H9 (cell line): ENCODE data around the gene ARHGEF9. TPM values are rescaled to one million over a fixed set of nuclear protein-coding genes. Genes with fewer than 3 reads are reported as not detected.

Experiments used
- DNase-seq: peaks from one replicate; pipeline ENCODE4 v3.0.0-alpha.2; 2017
- H2AFZ ChIP-seq: one replicate; pipeline ENCODE4 v1.6.1; 2013; ENCODE audit warnings: mild to moderate bottlenecking, low read length, control low read depth, moderate library complexity
- H2AK5ac ChIP-seq: 2 replicates; pipeline ENCODE4 v1.6.1; 2013; ENCODE audit warnings: low read length, control low read depth, mixed read lengths; ENCODE audit not compliant: insufficient read length
- H2BK120ac ChIP-seq: one replicate; pipeline ENCODE4 v1.6.1; 2013; ENCODE audit warnings: low read depth, mild to moderate bottlenecking, low read length, control low read depth, inconsistent platforms; ENCODE audit not compliant: poor library complexity, severe bottlenecking
- H2BK12ac ChIP-seq: 2 replicates; pipeline ENCODE4 v1.6.1; 2013; ENCODE audit warnings: low read length, control low read depth, mixed read lengths, low read depth; ENCODE audit not compliant: insufficient read length
- H2BK15ac ChIP-seq: 2 replicates; pipeline ENCODE4 v1.6.1; 2013; ENCODE audit warnings: low read depth, low read length, control low read depth
- H2BK20ac ChIP-seq: one replicate; pipeline ENCODE4 v1.6.1; 2013; ENCODE audit warnings: low read depth, mild to moderate bottlenecking, low read length, control low read depth, inconsistent platforms; ENCODE audit not compliant: poor library complexity, severe bottlenecking
- H2BK5ac ChIP-seq: 2 replicates; pipeline ENCODE4 v1.6.1; 2013; ENCODE audit warnings: low read length, control low read depth, mixed read lengths; ENCODE audit not compliant: insufficient read length
- H3K14ac ChIP-seq: 2 replicates; pipeline ENCODE4 v1.6.1; 2013; ENCODE audit warnings: low read length, control low read depth; ENCODE audit not compliant: insufficient read depth
- H3K18ac ChIP-seq: 2 replicates; pipeline ENCODE4 v1.6.1; 2013; ENCODE audit warnings: low read depth, mild to moderate bottlenecking, mixed read lengths, low read length, control low read depth; ENCODE audit not compliant: insufficient read length
- H3K23ac ChIP-seq: 2 replicates; pipeline ENCODE4 v1.6.1; 2013; ENCODE audit warnings: low read length, control low read depth, mixed read lengths, low read depth; ENCODE audit not compliant: insufficient read length
- H3K23me2 ChIP-seq: 2 replicates; pipeline ENCODE4 v1.6.1; 2013; ENCODE audit warnings: low read depth, mild to moderate bottlenecking, mixed read lengths, low read length, control low read depth; ENCODE audit not compliant: insufficient read length, poor library complexity, severe bottlenecking
- H3K27ac ChIP-seq: 2 replicates; pipeline ENCODE4 v1.5.1; 2013; ENCODE audit warnings: low read length, control low read depth, mixed read lengths, low read depth; ENCODE audit not compliant: insufficient read length
- H3K27me3 ChIP-seq: 2 replicates; pipeline ENCODE4 v1.6.1; 2013; ENCODE audit warnings: low read length, control low read depth, inconsistent platforms; ENCODE audit not compliant: insufficient read depth
- H3K4ac ChIP-seq: 2 replicates; pipeline ENCODE4 v1.6.1; 2013; ENCODE audit warnings: low read depth, mild to moderate bottlenecking, control low read depth, inconsistent platforms, low read length, moderate library complexity
- H3K4me1 ChIP-seq: 2 replicates; pipeline ENCODE4 v1.6.1; 2013; ENCODE audit warnings: low read length, control low read depth, inconsistent platforms; ENCODE audit not compliant: insufficient read depth
- H3K4me2 ChIP-seq: 2 replicates; pipeline ENCODE4 v1.6.1; 2013; ENCODE audit warnings: low read length, control low read depth, mixed read lengths; ENCODE audit not compliant: insufficient read length, insufficient read depth
- H3K56ac ChIP-seq: 2 replicates; pipeline ENCODE4 v1.6.1; 2013; ENCODE audit warnings: low read depth, mild to moderate bottlenecking, mixed read lengths, low read length, control low read depth; ENCODE audit not compliant: insufficient read length
- H3K79me1 ChIP-seq: 2 replicates; pipeline ENCODE4 v1.6.1; 2013; ENCODE audit warnings: low read depth, mild to moderate bottlenecking, moderate library complexity, low read length, control low read depth, inconsistent platforms; ENCODE audit not compliant: insufficient read depth, poor library complexity, severe bottlenecking
- H3K79me2 ChIP-seq: 2 replicates; pipeline ENCODE4 v1.6.1; 2013; ENCODE audit warnings: low read length, control low read depth, inconsistent platforms; ENCODE audit not compliant: insufficient read depth
- H3K9ac ChIP-seq: 2 replicates; pipeline ENCODE4 v1.6.1; 2013; ENCODE audit warnings: low read length, control low read depth, mixed read lengths; ENCODE audit not compliant: insufficient read length; ENCODE audit errors: extremely low read depth
- H3K9me3 ChIP-seq: one replicate; pipeline ENCODE4 v1.6.1; 2013; ENCODE audit warnings: low read depth, low read length, inconsistent platforms; ENCODE audit not compliant: control insufficient read depth
- H3T11ph ChIP-seq: one replicate; pipeline ENCODE4 v1.6.1; 2013; ENCODE audit warnings: mild to moderate bottlenecking, low read length, control low read depth, inconsistent platforms
- H4K20me1 ChIP-seq: one replicate; pipeline ENCODE4 v1.6.1; 2013; ENCODE audit not compliant: control insufficient read depth, insufficient read length, insufficient read depth
- H4K5ac ChIP-seq: 2 replicates; pipeline ENCODE4 v1.6.1; 2013; ENCODE audit warnings: low read depth, mild to moderate bottlenecking, mixed read lengths, low read length, control low read depth; ENCODE audit not compliant: insufficient read length
- H4K8ac ChIP-seq: replicated peaks from 2 replicates; pipeline ENCODE4 v1.6.1; 2013; ENCODE audit warnings: low read length, control low read depth, mixed read lengths, low read depth; ENCODE audit not compliant: insufficient read length
- H4K91ac ChIP-seq: 2 replicates; pipeline ENCODE4 v1.6.1; 2013; ENCODE audit warnings: low read depth, mild to moderate bottlenecking, moderate library complexity, mixed read lengths, low read length, control low read depth; ENCODE audit not compliant: insufficient read length
- H3K27ac Mint-ChIP-seq, 3 experiments: 2 replicates in 2 of 3; 3 replicates in 1 of 3; pipeline ENCODE4 v1.8.0; 2020 to 2021; ENCODE audit warnings: mixed read lengths in 3 of 3, mild to moderate bottlenecking in 1 of 3, moderate library complexity in 1 of 3
- H3K27me3 Mint-ChIP-seq: 2 replicates; pipeline ENCODE4 v1.8.0; 2021; ENCODE audit warnings: low read depth, mild to moderate bottlenecking, moderate library complexity, mixed read lengths
- H3K36me3 Mint-ChIP-seq, 3 experiments: 2 replicates in 2 of 3; 3 replicates in 1 of 3; pipeline ENCODE4 v1.8.0; 2020 to 2021; ENCODE audit warnings: low read depth in 3 of 3, mixed read lengths in 3 of 3; ENCODE audit not compliant: insufficient read depth in 1 of 3
- H3K4me1 Mint-ChIP-seq, 2 experiments: 2 replicates each; pipeline ENCODE4 v1.8.0; 2020; ENCODE audit warnings: mixed read lengths in 2 of 2
- H3K4me3 Mint-ChIP-seq, 2 experiments: 2 replicates in 1 of 2; 3 replicates in 1 of 2; pipeline ENCODE4 v1.8.0; 2020 to 2021; ENCODE audit warnings: mild to moderate bottlenecking in 2 of 2, mixed read lengths in 2 of 2, moderate library complexity in 1 of 2
- H3K9me3 Mint-ChIP-seq, 2 experiments: 2 replicates in 1 of 2; 3 replicates in 1 of 2; pipeline ENCODE4 v1.8.0; 2020; ENCODE audit warnings: mild to moderate bottlenecking in 2 of 2, mixed read lengths in 2 of 2, moderate library complexity in 1 of 2
- WGBS: extraction: QIAGEN DNeasy Blood & Tissue Kit; methylation state at CpG from one replicate; pipeline ENCODE4 v1.1.7; 2013; ENCODE audit warnings: missing lambda C conversion rate, low lambda C conversion rate, mixed read lengths; ENCODE audit not compliant: insufficient read length; ENCODE audit errors: extremely low coverage; 5-methylcytosine and 5-hydroxymethylcytosine counted together
- total RNA-seq: library from RNA; stranded (reverse); gene quantifications from 2 replicates; pipeline ENCODE4 v1.2.1, GENCODE V29; 2021
- TF ChIP-seq, protein P1 (sequence below): fragments of 200-600 bp; sonication (generic); conservative IDR thresholded peaks from 3 replicates; pipeline ENCODE4 v1.8.0; 2021; ENCODE audit warnings: antibody characterized with exemption, mild to moderate bottlenecking

The ARHGEF9 gene
- total RNA-seq, 1 experiment from 2014 or later: 26.4 TPM

DNA sequence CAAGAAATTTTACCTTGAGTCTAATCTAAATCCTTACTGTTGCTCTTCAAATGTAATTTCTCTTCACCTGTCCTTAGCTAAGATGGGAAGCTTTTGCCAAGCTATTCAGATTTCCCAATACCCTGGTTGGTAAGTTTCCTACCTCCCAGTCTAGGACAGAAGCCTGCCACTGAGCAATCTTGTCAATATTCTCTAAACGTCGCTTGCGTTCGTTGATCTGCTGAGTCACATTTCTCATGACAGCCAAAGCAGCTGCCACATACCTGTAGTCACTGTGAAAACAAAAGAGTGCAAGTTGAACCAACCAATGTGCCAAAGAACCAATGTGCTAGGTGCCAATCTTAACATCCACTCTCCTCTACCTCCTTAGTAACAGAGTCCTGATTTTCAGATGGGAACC is 111.1 kb downstream of the ARHGEF9 start:
- DNase-seq: no peak
- no peaks in the 10 kb centered on the region for H3K27me3 Mint-ChIP-seq
- no peak overlapping the region for H4K5ac ChIP-seq
- TF ChIP-seq, protein P1, sequence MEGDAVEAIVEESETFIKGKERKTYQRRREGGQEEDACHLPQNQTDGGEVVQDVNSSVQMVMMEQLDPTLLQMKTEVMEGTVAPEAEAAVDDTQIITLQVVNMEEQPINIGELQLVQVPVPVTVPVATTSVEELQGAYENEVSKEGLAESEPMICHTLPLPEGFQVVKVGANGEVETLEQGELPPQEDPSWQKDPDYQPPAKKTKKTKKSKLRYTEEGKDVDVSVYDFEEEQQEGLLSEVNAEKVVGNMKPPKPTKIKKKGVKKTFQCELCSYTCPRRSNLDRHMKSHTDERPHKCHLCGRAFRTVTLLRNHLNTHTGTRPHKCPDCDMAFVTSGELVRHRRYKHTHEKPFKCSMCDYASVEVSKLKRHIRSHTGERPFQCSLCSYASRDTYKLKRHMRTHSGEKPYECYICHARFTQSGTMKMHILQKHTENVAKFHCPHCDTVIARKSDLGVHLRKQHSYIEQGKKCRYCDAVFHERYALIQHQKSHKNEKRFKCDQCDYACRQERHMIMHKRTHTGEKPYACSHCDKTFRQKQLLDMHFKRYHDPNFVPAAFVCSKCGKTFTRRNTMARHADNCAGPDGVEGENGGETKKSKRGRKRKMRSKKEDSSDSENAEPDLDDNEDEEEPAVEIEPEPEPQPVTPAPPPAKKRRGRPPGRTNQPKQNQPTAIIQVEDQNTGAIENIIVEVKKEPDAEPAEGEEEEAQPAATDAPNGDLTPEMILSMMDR: no peak
- no peak overlapping the region for H3K14ac ChIP-seq
- H3K9me3 ChIP-seq: peaks cover 79% of the 10 kb centered on the region
- H2AFZ ChIP-seq: no peak overlapping the region
- H4K8ac ChIP-seq: no peak overlapping the region
- H3K4ac ChIP-seq: no peak overlapping the region
- H4K91ac ChIP-seq: no peak overlapping the region
- H3K4me3 Mint-ChIP-seq: no peak overlapping the region
- H4K20me1 ChIP-seq: no peaks in the 10 kb centered on the region
- no peak overlapping the region for H3K23ac ChIP-seq
- no peak overlapping the region for H3K9ac ChIP-seq
- H3T11ph ChIP-seq: no peak overlapping the region
- WGBS: no CpG with 5 or more reads among the region's 4 CpGs
- H2BK20ac ChIP-seq: no peak overlapping the region
- no peaks in the 10 kb centered on the region for H3K23me2 ChIP-seq
- no peak overlapping the region for H2BK5ac ChIP-seq
- H3K27ac Mint-ChIP-seq: no peak overlapping the region
- H3K79me2 ChIP-seq: no peaks in the 10 kb centered on the region
- no peak overlapping the region for H2BK120ac ChIP-seq
- no peaks in the 10 kb centered on the region for H3K4me1 ChIP-seq
- no peaks in the 10 kb centered on the region for H3K79me1 ChIP-seq
- H3K36me3 Mint-ChIP-seq: peaks cover 41 to 58% (median 54%) of the 10 kb centered on the region in 3 experiments
- no peak overlapping the region for H2BK12ac ChIP-seq
- H3K27ac ChIP-seq: no peak overlapping the region
- no peak overlapping the region for H3K4me2 ChIP-seq
- H3K27me3 ChIP-seq: no peaks in the 10 kb centered on the region
- no peak overlapping the region for H3K18ac ChIP-seq
- no peaks in the 10 kb centered on the region for H3K4me1 Mint-ChIP-seq
- H2AK5ac ChIP-seq: no peak overlapping the region
- no peak overlapping the region for H2BK15ac ChIP-seq
- H3K9me3 Mint-ChIP-seq: peaks cover 59 to 64% of the 10 kb centered on the region in 2 experiments
- no peak overlapping the region for H3K56ac ChIP-seq
